HG03045 (cell line): ENCODE results near the gene ECPAS.
"Not testable (repeated sequence)": the region's sequence is repeated elsewhere in the genome, so short reads cannot be mapped to it uniquely, and the experiment has no call there.

ENCODE experiments used
- ATAC-seq: cut with Tn5 transposase; IDR thresholded peaks from one replicate; pipeline ENCODE4 v1.9.1; 2021; ENCODE audit warnings: mild to moderate bottlenecking, moderate library complexity; ENCODE audit not compliant: unreplicated experiment

The ECPAS gene

DNA sequence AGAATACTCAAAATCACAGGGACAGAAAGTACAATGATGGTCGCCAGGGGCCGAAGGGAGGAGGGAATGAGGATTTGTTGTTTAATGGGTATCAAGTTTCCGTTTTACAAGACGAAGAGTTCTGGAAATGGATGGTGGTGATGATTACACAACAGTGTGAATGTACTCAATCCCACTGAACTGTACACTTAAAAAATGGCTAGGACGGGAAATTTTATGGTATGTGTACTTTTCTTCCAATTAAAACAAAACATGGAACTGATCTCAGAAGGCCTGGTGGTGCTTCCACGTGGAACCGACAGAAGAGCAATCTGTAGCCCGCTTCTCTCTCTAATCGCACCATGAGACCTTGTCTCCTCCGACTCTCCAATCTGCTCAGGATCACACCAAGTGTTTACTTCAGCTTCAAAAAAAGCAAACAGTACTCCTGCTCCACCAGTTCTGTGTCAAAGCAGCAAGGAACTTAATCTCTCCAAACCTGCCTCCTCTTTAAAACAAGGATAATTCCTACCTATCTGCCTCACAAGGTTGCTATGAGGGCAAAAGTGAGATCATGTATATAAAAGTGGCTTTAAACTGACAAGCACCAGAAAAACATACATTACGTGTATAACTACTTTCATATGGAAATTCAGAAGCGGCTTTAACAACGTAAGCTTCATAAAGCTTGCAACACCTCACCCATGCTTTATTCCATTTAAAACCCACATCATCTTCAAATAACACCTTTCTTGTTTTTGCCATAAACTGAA is 2.1 kb downstream of the ECPAS start:
- no peak for ATAC-seq

DNA sequence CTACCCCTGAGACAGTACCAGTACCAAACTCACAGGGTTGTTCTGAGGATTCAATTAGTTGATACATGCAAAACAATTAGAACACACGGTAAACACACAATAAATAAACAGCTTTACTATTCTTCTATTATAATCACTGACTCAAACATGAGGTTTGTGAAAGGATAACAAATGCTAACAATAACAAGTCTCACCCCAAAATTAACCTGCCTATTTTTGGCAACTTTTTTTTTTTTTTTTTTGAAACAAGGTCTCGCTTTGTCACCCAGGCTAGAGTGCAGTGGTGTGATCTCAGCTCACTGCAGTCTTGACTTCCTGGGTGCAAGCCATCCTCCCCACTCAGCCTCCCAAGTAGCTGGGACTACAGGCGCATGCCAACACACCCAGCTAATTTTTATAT is 6.5 kb downstream of the ECPAS start:
- no peak for ATAC-seq

DNA sequence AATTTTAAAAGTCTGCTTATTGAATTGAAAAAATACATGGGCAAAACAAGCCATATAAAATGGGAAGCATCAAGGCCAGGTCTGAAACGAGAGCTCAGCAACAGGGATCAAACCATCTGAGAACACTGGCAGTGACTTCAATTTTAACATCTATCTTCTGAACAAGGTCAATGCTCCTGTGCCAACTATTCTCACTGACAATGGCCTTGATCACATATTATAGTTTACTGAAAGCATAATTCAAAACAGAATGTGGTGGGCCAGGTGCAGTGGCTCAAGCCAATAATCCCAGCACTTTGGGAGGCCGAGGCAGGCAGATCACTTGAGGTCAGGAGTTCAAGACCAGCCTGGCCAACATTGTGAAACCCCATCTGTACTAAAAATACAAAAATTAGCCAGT is 9.0 kb downstream of the ECPAS start:
- no peak for ATAC-seq

DNA sequence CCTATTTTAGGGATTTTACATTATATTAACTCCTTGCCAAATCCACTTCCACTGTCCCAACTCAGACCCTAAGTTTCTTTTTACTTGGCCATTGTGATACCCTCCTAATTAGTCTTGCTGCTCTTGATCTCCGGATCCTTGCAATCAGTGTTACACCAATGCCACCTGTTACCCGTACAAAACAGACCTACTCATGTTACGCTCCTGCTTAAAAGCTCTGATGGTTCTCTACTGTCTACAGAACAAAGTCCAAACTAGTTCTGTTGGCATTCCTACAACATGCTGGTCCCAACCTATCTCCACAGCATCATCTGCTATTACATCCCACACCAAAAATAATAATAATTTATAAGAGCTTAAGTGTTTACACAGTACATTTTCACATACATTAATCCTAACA is 9.8 kb downstream of the ECPAS start:
- no peak for ATAC-seq

DNA sequence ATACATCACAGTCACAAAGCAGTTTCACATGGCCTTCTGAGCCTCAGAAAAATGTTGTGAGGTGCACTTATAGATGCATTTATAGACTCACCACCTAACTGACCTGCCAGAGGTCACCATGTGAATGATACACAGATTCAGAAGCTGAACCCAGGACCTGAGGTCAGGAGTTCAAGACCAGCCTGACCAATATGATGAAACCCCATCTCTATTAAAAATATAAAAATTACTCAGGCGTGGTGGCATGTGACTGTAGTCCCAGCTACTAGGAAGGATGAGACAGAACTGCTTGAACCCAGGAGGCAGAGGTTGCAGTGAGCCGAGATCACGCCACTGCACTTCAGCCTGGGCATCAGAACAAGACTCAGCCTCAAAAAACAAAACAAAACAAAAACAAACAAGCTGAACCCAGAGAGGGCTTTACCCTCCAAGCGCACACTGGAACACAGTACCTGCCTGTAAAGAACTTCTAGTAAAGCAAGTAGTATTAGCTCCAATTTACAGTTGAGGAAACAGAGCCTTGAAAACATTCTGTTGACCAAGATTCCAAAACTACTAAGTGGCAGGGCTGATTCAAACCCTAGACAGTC is 16.3 kb downstream of the ECPAS start:
- no peak for ATAC-seq

DNA sequence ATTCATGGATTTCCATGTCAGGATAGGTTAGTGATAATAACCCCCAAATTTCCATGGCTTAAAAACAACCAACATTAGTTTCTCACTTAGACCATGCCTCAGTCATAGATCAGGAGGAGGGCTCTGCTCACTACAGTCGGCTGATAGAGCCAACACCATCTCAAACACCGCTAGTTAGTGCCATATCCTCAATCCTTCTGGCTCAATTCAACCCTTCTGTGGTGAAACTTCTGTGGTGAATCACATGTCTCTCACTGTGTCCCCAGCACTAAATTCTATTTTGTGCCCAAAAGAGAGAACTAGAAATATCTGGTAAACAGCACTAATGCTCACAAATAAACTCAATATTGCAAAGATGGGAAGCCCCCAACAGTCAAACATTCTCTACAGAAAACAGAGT is 21.1 kb downstream of the ECPAS start:
- ATAC-seq, result no peak

DNA sequence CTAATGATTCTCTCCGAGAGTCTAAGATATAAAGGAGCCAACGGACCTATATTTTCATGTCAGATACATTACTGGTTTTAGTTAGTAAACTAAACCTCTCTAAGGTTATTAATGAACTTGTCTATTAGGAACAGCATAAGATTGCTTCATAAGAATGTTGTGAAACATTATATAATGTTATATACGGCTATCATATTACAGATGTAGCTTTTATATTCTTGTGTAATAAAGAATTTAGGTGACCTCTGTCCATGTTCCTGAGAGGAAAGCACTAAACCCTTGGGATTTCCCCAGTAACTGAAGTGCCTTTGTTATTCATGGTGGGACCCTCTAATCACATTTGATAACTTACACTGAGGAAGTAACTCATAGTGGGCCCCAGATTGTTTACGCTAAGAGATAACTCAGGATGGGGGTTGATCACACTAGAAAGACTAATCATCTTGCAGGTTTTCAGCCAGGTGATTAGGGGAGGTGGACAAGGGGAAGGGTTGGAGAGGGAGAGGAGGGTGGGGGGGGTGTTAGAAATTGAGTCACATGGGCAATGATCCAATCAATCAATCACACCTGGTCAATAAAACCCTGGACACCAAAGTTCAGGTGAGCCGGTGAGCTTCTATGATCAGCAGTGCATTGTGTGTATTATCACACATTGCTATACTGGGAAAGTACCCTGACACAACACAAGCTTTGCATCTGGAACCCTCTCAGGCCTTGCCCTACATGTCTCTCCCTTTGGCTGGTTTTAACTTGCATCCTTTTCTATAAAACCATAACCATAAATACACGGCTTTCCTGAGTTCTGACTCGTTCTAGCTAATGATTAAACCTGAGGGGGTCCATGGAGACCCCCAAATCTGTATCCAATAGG is 25.8 kb downstream of the ECPAS start:
- no peak for ATAC-seq

DNA sequence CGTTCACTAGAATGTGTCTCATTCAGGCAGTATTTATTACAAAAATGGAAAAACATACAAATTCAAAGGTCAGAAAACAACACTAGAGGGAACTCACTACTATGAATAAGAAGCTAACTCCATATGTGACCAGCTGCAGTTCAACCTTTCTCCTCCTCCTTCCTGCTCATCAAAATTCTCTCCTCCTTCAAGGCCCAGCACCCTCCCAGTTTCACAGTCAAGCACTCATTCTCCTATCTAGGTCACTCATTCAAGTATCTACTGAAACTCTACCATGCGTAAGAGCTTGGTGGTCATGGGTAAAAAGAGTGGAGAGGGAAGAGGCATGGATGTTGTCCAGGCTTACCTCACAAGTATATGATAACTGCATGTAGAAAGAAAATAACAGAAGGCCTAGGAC is 27.7 kb downstream of the ECPAS start:
- no peak for ATAC-seq

DNA sequence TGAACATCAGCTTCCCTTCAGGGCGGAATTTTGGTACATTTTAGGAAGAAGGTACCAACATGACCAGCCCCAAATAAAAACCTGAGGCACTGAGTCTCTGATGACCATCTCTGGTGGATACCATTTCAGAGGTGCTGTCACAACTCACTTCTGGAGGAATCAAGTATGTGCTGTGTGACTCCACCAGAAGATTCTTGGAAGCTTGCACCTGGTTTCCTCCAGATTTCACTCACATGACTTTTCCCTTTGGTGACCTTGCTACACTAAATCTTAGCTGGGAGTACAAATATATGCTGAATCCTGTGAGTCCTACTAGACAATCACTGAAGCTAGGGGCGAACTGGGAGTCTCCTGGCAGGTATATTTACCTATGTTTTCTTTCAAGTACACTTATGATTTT is 28.5 kb downstream of the ECPAS start:
- ATAC-seq, result no peak

DNA sequence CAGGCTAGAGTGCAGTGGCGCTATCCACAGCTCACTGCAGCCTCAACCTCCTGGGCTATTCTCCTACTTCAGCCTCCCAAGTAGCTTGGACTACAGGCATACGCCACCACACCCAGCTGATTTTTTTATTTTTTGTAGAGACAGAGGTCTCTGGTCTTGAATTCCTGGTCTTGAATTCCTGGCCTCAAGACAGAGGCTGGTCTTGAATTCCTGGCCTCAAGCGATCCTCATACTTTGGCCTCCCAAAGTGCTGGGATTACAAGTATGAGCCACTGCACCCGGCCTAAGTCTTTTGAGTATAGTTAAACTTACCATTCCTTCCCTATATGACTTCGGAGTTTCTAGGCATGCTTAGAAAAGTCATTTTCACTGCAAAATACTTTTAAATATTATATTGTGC is 29.4 kb downstream of the ECPAS start:
- no peak for ATAC-seq

DNA sequence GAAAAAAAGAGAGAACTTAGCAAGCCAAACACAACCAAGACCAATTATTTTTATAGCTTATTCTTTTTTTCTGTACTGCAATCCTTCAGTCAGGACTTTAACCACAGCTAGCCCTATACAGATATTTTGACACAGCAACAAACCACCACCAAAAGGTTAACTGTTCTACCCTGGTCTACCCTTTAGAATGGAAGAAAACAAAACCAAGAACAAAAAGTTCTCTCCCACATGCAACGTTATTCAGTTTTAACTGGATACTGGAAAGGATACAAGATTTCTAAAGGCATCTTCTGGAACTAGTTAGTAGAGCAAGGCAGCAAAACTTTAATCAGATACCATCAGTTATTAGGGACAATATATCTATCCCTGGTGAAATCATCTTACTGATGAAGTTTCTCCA is 32.6 kb downstream of the ECPAS start:
- ATAC-seq, result no peak

DNA sequence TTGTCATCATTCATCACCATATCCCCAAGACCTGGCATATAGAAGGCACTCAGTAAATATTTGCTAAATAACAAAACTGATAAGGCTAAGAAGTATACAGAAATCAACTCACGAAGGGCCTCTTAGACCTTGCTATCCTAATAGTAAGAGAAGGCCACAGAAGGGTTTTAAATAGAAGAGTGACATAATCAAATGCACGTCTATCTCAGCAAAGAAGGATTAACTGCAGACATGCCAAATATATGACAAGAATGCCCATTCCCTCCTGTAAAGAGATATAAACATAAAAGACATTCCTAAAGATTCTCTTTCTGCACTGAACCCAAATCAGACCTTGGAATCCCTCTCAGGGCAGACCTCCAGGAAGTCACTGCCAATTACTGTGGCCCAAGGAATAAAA is 34.1 kb downstream of the ECPAS start:
- ATAC-seq, result no peak

DNA sequence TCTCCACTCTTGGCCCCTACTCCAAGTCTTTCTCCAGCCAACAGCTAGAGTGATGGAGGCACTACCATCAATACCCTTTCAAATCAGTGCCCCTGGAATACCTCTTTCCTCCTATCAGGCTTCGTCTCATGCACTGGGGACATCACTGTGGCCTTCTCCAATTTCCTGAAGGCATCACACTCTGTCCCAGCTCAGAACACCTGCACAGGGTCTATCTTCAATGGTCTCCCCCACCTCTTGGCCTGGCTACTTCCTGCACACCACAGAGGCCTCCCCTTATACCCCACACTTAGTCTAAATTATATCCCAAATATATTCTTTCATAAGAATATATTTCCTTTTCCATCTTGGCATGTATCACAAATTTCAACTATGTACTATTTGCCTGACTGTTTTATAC is 34.5 kb downstream of the ECPAS start:
- no peak for ATAC-seq

DNA sequence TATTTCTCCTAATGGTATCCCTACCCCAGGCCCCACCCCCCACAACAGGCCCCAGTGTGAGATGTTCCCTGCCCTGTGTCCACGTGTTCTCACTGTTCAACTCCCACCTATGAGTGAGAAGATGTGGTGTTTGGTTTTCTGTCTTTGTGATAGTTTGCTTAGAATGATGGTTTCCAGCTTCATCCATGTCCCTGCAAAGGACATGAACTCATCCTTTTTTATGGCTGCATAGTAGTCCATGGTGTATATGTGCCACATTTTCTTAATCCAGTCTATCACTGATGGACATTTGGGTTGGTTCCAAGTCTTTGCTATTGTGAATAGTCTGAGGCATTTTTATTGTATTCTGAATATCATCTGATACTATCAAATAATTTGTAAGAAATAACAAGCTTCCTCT is 38.4 kb downstream of the ECPAS start:
- ATAC-seq, result not testable (repeated sequence)

DNA sequence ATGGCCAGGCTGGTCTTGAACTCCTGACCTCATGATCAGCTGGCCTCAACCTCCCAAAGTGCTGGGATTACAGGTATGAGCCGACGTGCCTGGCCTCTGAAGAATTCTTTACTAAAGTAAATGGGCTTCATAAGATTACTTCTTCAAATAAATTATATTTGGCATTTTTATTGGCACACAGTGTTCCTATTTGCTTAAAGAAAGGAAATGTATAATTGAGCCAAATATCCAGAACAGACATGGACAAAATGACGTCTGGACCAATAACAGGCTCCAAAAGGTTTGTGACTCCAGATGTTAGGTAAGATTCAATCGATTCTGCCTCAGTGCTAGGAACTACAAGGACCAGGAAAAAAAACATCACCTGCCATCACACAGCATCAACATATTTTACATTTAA is 40.7 kb downstream of the ECPAS start:
- ATAC-seq, result no peak

DNA sequence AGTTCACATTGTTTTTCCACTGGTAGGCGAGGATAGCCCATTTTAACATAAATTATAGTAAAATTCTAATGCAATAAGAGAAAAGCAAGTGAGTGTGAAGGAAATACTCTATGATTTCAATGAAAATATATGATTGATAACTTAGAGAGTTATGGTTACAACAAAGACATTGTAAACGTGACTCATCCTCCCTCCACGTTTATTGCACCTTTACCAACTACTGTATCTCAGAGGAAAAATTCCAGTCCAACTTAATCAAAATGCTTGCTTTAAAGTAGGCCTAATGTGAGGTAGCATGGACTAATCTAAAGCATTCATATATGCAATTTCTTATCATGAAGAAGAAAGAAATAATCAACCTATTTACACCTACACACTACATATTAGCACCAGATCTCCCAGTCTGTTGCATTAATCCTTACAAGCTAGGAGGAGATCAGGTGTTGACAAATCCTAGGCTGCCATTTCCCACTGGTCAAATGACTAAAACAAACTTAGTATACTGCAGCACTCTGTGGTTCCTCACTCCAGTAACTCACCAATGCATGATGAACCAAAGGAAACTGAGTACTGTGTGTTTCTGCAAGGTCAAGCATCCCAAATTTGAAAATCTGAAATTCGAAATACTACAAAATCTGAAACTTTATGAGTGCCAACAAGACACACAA is 41.7 kb downstream of the ECPAS start:
- no peak for ATAC-seq

DNA sequence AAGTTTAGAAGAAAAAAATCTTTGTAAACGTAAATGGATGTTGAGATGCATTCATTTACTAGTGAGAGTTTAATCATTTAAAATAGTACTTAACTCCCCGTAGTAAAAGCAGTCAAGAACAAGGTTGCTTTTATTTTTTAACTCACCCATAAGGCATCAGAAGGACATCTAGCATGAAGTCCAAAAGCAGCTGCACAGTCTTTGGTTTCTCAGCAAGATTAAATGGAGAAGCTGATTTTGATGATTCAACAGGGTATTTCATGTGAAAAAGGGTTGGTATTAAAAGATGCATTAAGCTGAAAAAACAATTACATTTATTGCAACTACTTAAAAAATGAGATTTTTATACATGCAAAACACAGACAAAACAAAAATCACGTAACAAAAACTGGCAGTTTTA is 44.0 kb downstream of the ECPAS start:
- ATAC-seq, result no peak

DNA sequence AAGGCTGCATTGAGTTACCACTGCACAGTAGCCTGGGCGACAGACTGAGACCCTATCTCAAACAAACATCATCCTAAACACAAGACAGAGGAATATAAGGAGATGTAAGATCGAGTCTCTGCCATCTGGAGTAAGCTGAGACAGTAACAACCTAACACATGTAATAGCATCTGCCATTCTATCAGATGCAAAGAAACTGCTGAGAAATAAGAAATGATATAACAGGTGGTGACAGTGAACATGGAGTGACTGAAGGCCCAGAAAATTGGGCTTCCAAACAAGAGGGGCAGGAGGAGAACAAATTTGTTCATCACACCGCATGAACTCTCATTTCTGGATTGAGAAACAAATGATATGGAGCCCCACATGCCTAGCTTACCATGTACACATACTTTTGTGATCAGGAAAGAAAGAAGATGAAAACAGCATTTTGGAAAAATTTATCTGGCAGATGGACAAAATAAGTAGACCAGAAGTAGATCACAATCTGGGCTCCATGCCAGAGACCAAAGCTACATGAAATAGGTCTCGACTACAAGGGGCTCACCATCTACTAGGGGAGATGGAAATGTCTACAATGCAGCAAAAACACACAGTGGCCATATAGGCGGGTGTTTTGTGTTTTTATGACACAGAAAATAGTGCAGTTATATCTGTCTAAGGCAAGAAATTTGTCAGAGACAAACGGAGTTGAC is 45.5 kb downstream of the ECPAS start:
- ATAC-seq, result no peak

DNA sequence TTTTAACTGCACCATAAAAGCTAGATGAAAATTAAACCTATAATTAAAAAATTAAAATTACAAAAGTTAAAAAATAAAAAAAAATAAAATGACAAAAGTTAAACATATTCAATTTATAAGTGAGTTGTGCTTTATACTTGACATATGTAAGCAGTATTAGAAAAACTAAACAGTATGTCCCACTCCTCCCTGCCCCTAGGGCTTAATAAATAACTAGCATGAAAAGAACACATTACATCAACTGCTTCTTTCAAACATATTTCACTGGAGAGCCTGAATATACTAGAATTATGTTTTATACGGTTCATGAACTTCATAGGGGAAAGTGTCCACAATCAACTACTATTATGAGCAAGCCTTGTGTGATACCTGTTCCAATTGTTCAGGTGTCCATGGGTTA is 47.6 kb downstream of the ECPAS start:
- ATAC-seq, result no peak

DNA sequence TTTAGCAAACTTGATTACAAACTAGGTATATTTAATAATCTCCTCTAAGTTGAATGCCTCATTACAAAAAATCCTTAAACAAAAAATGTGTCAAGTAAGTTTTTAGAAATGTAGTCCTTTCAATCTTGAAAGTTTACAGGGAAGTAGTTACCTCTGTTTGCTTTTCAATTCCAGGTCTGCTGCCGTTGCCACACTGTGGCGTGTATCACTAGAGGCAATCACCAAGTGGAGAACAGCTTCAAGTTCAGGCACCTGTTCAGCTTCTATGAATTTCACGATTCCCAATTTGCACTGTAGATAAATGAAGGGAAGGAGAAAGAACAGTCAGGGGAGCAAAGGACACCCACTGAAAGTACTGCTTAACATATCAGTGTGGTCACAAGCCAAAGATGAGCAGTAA is 51.1 kb downstream of the ECPAS start:
- ATAC-seq, result no peak

DNA sequence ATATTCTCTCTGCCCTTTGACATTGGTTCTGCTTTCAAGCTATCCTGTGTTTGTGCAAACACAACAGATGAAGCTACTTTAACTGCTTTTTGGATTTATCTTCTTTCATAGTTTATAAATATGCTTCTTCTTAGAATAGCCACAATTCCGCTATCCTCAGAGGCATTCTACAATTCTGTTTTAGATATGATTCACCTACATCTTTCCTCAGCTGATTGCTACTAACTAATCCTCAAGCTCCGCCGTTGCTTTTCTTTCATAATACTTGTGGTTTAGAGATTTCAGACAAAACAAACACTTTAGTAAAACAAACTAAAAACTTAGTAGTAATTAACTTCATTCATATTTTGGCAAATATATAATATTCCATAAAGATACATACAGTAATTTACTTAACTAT is 52.5 kb downstream of the ECPAS start:
- no peak for ATAC-seq
